Keratinocyte (primary cell): ENCODE results near the gene TXNRD2. TPM values are rescaled to one million over a fixed set of nuclear protein-coding genes. Genes with fewer than 3 reads are reported as not detected.

Experiments
- DNase-seq: peaks from one replicate; pipeline ENCODE4 v3.0.0-alpha.2; 2011; ENCODE audit warnings: low read depth, missing footprints, low spot score
- FAIRE-seq: peaks from 2 replicates; lab custom pipeline; 2011; peaks lifted over from hg19 to GRCh38; lab: Jason Lieb, UNC
- H2AFZ ChIP-seq: 2 replicates; pipeline ENCODE4 v1.6.0; 2012; ENCODE audit warnings: low read length, control low read depth, inconsistent platforms; ENCODE audit not compliant: control insufficient read depth
- H3K27ac ChIP-seq: 2 replicates; pipeline ENCODE4 v1.5.1; 2011; ENCODE audit warnings: low read length; ENCODE audit not compliant: control insufficient read depth, insufficient read depth
- H3K27me3 ChIP-seq: 3 replicates; pipeline ENCODE4 v1.6.0; 2011; ENCODE audit warnings: low read length; ENCODE audit not compliant: control insufficient read depth, insufficient read depth; ENCODE audit errors: extremely low read depth
- H3K36me3 ChIP-seq, 2 experiments: 2 replicates in 1 of 2; 3 replicates in 1 of 2; pipeline ENCODE4 v1.5.1; 2011; ENCODE audit warnings: low read length in 2 of 2, mild to moderate bottlenecking in 1 of 2; ENCODE audit not compliant: control insufficient read depth in 2 of 2, insufficient read depth in 2 of 2; ENCODE audit errors: extremely low read depth in 1 of 2
- H3K4me1 ChIP-seq: 3 replicates; pipeline ENCODE4 v1.5.1; 2011; ENCODE audit warnings: low read length; ENCODE audit not compliant: control insufficient read depth, insufficient read depth; ENCODE audit errors: extremely low read depth
- H3K4me2 ChIP-seq: 3 replicates; pipeline ENCODE4 v1.6.0; 2011; ENCODE audit warnings: low read depth, low read length; ENCODE audit not compliant: control insufficient read depth, insufficient read depth; ENCODE audit errors: extremely low read depth
- H3K4me3 ChIP-seq, 3 experiments: fragments of 200-600 bp in 1 of 3; sonication (generic) in 1 of 3; 2 replicates in 2 of 3; 3 replicates in 1 of 3; pipeline ENCODE4 v1.5.1; 2011 to 2016; ENCODE audit warnings: low read length in 3 of 3, mild to moderate bottlenecking in 3 of 3, control low read depth in 2 of 3, inconsistent platforms in 1 of 3, low read depth in 1 of 3, mixed read lengths in 1 of 3, mixed run types in 1 of 3, moderate library complexity in 1 of 3; ENCODE audit not compliant: control insufficient read depth in 2 of 3, insufficient read depth in 2 of 3; ENCODE audit errors: extremely low read depth in 1 of 3
- H3K79me2 ChIP-seq: 2 replicates; pipeline ENCODE4 v1.6.0; 2012; ENCODE audit warnings: low read length; ENCODE audit not compliant: control insufficient read depth, insufficient read depth
- H3K9ac ChIP-seq: 3 replicates; pipeline ENCODE4 v1.6.0; 2011; ENCODE audit warnings: low read length; ENCODE audit not compliant: control insufficient read depth, insufficient read depth; ENCODE audit errors: extremely low read depth
- H3K9me1 ChIP-seq: 3 replicates; pipeline ENCODE4 v1.6.0; 2011; ENCODE audit warnings: low read length; ENCODE audit not compliant: control insufficient read depth, insufficient read depth; ENCODE audit errors: extremely low read depth
- H3K9me3 ChIP-seq: 2 replicates; pipeline ENCODE4 v1.5.1; 2012; ENCODE audit warnings: low read depth, low read length; ENCODE audit not compliant: control insufficient read depth
- H4K20me1 ChIP-seq: 3 replicates; pipeline ENCODE4 v1.6.0; 2011; ENCODE audit warnings: low read length; ENCODE audit not compliant: control insufficient read depth, insufficient read depth; ENCODE audit errors: extremely low read depth
- EZH2 ChIP-seq: IDR thresholded peaks from one replicate; pipeline ENCODE4 v1.6.1; 2012; ENCODE audit warnings: inconsistent platforms, mild to moderate bottlenecking, low read length, moderate library complexity
- dilution Hi-C: fragments of 300-500 bp; cut with MboI; formaldehyde crosslinking; loops from one replicate; pipeline ENCODE4 v1.7.0; 2020; ENCODE audit warnings: low sequenced_read_pairs; ENCODE audit not compliant: extremely low pct_ligation_motif_present
- polyA plus RNA-seq, 5 experiments: library from polyadenylated mRNA; depleted of rRNA in 3 of 5; stranded (reverse) in 3 of 5; stranded (forward) in 1 of 5; unstranded in 1 of 5; fragments of >200 nt; gene quantifications; 1 replicate in 1 of 5; 2 replicates in 3 of 5; 3 replicates in 1 of 5; pipeline versions ENCODE4 v1.2.1 to v1.2.3, GENCODE V29; 2011 to 2012; ENCODE audit warnings: missing spikeins in 2 of 5, low read depth in 1 of 5, low replicate concordance in 1 of 5
- TF ChIP-seq, protein P1 (sequence below), 3 experiments: IDR thresholded peaks in 1 of 3; conservative IDR thresholded peaks in 1 of 3; optimal IDR thresholded peaks in 1 of 3; 2 replicates in 2 of 3; 3 replicates in 1 of 3; pipeline versions ENCODE3 to v1.5.1; 2011; ENCODE audit warnings: low read length in 3 of 3, mild to moderate bottlenecking in 3 of 3, moderate library complexity in 2 of 3, control low read depth in 1 of 3, inconsistent platforms in 1 of 3; ENCODE audit not compliant: insufficient read depth in 2 of 3; ENCODE audit errors: extremely low read depth in 1 of 3

Gene TXNRD2
- polyA plus RNA-seq, 1 donor (not counting 4 experiments of a cell fraction or from before 2014, with no cell fraction given): 16.0 TPM

DNA sequence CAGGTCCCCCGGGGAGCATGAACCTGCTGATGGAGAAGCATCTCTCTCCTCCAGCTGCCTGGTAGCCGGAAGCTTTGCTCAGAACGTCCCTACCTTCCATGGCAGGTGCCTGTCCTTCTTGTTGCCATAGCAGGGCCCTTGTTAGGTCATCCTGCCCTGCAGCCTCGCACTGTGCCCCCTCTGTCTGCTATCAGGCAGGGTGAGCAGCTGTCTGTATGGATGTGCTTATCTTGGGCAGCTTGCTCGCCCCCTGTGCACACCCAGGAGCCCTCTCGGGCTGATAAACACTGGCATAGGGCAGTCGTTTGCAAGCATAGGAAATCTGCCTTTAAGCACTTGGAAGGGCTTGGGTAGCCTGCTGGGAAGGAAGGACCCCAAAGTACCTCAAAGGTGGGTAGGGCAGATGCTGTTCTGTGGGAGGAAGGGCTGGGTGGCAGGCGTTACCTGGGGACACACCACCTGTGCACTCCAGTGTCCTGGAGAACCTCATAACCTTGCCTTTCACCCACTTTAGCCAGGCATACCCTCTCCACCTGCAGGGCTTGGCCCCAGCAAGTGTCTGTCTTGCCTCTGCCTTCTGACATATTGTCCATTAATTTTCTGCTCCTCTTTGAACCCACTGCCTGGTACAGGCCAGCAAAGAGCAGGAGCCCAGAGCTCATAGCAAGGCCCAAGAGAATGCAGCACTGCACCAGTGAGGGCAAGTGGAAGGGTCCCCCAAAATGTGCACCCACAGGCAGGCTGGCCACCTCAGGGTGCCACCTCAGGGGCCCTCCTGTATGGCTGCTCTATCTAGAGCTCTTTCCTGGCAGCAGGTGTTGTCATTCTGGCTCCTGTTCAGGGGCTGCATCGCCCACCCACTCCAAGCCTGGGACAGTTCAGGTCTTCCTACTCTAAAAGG lies 8.0 kb downstream of the TXNRD2 start:
- H3K27ac ChIP-seq: no peak overlapping the region
- no peaks in the 10 kb centered on the region for H3K79me2 ChIP-seq
- no peak overlapping the region for H2AFZ ChIP-seq
- FAIRE-seq: no peak
- no peaks in the 10 kb centered on the region for H3K4me1 ChIP-seq
- TF ChIP-seq, protein P1, sequence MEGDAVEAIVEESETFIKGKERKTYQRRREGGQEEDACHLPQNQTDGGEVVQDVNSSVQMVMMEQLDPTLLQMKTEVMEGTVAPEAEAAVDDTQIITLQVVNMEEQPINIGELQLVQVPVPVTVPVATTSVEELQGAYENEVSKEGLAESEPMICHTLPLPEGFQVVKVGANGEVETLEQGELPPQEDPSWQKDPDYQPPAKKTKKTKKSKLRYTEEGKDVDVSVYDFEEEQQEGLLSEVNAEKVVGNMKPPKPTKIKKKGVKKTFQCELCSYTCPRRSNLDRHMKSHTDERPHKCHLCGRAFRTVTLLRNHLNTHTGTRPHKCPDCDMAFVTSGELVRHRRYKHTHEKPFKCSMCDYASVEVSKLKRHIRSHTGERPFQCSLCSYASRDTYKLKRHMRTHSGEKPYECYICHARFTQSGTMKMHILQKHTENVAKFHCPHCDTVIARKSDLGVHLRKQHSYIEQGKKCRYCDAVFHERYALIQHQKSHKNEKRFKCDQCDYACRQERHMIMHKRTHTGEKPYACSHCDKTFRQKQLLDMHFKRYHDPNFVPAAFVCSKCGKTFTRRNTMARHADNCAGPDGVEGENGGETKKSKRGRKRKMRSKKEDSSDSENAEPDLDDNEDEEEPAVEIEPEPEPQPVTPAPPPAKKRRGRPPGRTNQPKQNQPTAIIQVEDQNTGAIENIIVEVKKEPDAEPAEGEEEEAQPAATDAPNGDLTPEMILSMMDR (optimal IDR thresholded peaks at IDR 0.05 in 1 of 3, IDR thresholded peaks at IDR 0.05 in 1 of 3, conservative IDR thresholded peaks at IDR 0.05 in 1 of 3; ENCODE audit: extremely low read depth in 1 of 3, insufficient read depth in 2 of 3, low read length in 3 of 3): no peak
- no peak for TF ChIP-seq EZH2
- H3K27me3 ChIP-seq: no peaks in the 10 kb centered on the region
- H4K20me1 ChIP-seq: no peaks in the 10 kb centered on the region
- no peak overlapping the region for H3K9ac ChIP-seq
- peaks cover 2 to 3% of the 10 kb centered on the region in 2 experiments for H3K36me3 ChIP-seq
- no peak overlapping the region for H3K4me2 ChIP-seq
- H3K9me1 ChIP-seq: no peaks in the 10 kb centered on the region
- dilution Hi-C loops: no loop called here
- H3K4me3 ChIP-seq: no peak overlapping the region
- no peaks in the 10 kb centered on the region for H3K9me3 ChIP-seq
- DNase-seq: no peak

GRCh38 chr22:19932367-19933206 lies 9.0 kb downstream of the TXNRD2 start:
- dilution Hi-C loops: no loop called here
- no peak overlapping the region for H3K27ac ChIP-seq
- no peak overlapping the region for H2AFZ ChIP-seq
- H3K9me3 ChIP-seq: no peaks in the 10 kb centered on the region
- H3K36me3 ChIP-seq: peaks cover 2 to 3% of the 10 kb centered on the region in 2 experiments
- no peaks in the 10 kb centered on the region for H3K4me1 ChIP-seq
- TF ChIP-seq EZH2: no peak
- TF ChIP-seq, protein P1 (optimal IDR thresholded peaks at IDR 0.05 in 1 of 3, IDR thresholded peaks at IDR 0.05 in 1 of 3, conservative IDR thresholded peaks at IDR 0.05 in 1 of 3; ENCODE audit: extremely low read depth in 1 of 3, insufficient read depth in 2 of 3, low read length in 3 of 3): no peak
- no peaks in the 10 kb centered on the region for H4K20me1 ChIP-seq
- H3K4me2 ChIP-seq: no peak overlapping the region
- H3K79me2 ChIP-seq: no peaks in the 10 kb centered on the region
- DNase-seq (no peak), FAIRE-seq (no peak)
- no peak overlapping the region for H3K9ac ChIP-seq
- no peaks in the 10 kb centered on the region for H3K27me3 ChIP-seq
- no peak overlapping the region for H3K4me3 ChIP-seq
- no peaks in the 10 kb centered on the region for H3K9me1 ChIP-seq
